Measurements from ENCODE around the gene LRP1B.

DNA sequence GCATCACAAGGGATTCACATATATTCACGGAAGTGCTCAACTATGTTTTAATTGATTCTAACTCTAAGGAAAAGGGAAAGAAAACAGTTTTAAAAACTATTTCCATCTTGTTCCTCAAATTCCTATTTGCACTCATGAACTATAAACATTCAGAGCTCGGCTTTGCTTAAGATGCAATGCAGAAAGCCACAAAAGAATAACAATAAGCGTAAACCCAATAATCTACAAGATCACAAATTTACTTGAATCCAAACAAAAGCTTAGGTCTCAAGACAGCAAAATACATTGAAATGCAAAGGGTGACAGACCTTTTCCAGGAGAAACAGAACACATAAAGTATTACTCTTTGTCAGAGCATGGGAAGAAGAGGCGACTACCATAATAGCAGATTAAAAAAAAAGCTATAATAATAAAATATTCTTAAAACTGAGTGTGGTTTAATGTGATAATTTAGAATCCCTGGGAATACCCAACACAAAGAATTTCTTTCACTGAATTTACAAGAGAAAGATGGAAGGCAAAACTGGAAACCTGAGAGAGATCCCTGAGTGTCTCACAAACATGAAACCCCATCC is 1094.9 kb downstream of the LRP1B start:
- TF ChIP-seq, protein P1, sequence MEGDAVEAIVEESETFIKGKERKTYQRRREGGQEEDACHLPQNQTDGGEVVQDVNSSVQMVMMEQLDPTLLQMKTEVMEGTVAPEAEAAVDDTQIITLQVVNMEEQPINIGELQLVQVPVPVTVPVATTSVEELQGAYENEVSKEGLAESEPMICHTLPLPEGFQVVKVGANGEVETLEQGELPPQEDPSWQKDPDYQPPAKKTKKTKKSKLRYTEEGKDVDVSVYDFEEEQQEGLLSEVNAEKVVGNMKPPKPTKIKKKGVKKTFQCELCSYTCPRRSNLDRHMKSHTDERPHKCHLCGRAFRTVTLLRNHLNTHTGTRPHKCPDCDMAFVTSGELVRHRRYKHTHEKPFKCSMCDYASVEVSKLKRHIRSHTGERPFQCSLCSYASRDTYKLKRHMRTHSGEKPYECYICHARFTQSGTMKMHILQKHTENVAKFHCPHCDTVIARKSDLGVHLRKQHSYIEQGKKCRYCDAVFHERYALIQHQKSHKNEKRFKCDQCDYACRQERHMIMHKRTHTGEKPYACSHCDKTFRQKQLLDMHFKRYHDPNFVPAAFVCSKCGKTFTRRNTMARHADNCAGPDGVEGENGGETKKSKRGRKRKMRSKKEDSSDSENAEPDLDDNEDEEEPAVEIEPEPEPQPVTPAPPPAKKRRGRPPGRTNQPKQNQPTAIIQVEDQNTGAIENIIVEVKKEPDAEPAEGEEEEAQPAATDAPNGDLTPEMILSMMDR (IDR thresholded peaks at IDR 0.05), result no peak
- no peak for TF ChIP-seq POLR2A (IDR thresholded peaks at IDR 0.05)

All from vagina (tissue), 2 donors.